OCI-LY7 (cell line): ENCODE data around the gene WDR7. TPM values are rescaled to one million over a fixed set of nuclear protein-coding genes. Genes with fewer than 3 reads are reported as not detected.

Experiments
- BruUV-seq: library from RNA; stranded (reverse); fragments of 400-500 nt; replicated peaks from 2 replicates; lab custom pipeline; 2021; lab: Mats Ljungman, UMichigan
- CTCF ChIA-PET: fragments of 300-600 bp; sonication (Branson Sonifier 250); formaldehyde crosslinking; loops from one replicate; lab custom pipeline; 2022; ENCODE audit warnings: antibody characterized with exemption; ENCODE audit not compliant: unreplicated experiment; lab: Charles Lee
- POLR2A ChIA-PET: fragments of 300-600 bp; sonication (Branson Sonifier 250); formaldehyde crosslinking; loops from one replicate; lab custom pipeline; 2022; ENCODE audit warnings: antibody characterized with exemption; lab: Charles Lee
- DNase-seq: peaks from one replicate; pipeline ENCODE4 v3.0.0-alpha.2; 2015; ENCODE audit warnings: low spot score
- H2AFZ ChIP-seq: fragments of 200-600 bp; sonication (generic), shearing (Covaris generic); 2 replicates; pipeline ENCODE4 v1.6.1; 2014; ENCODE audit warnings: mild to moderate bottlenecking, antibody characterized with exemption, low read length, moderate library complexity
- H3K27ac ChIP-seq: fragments of 200-600 bp; sonication (generic); 2 replicates; pipeline ENCODE4 v1.5.1; 2014; ENCODE audit warnings: mixed run types, low read depth, mild to moderate bottlenecking, moderate library complexity, low read length, inconsistent platforms; ENCODE audit not compliant: poor library complexity, severe bottlenecking
- H3K36me3 ChIP-seq: fragments of 200-600 bp; sonication (generic); 2 replicates; pipeline ENCODE4 v1.6.1; 2014; ENCODE audit warnings: mild to moderate bottlenecking, antibody characterized with exemption, low read length, moderate library complexity, mixed read lengths; ENCODE audit not compliant: insufficient read depth
- H3K4me1 ChIP-seq: fragments of 200-600 bp; sonication (generic); 2 replicates; pipeline ENCODE4 v1.5.1; 2014; ENCODE audit warnings: mild to moderate bottlenecking, low read length; ENCODE audit not compliant: insufficient read depth, poor library complexity, severe bottlenecking
- H3K4me2 ChIP-seq: fragments of 200-600 bp; sonication (generic); 2 replicates; pipeline ENCODE4 v1.6.1; 2014; ENCODE audit warnings: mild to moderate bottlenecking, low read length
- H3K4me3 ChIP-seq: fragments of 200-600 bp; sonication (generic); 2 replicates; pipeline ENCODE4 v1.5.1; 2014; ENCODE audit warnings: mild to moderate bottlenecking, low read depth, low read length; ENCODE audit not compliant: poor library complexity, severe bottlenecking
- H3K79me2 ChIP-seq: fragments of 200-600 bp; sonication (generic); 2 replicates; pipeline ENCODE4 v1.6.1; 2016; ENCODE audit warnings: low read depth, mild to moderate bottlenecking, low read length, moderate library complexity, mixed read lengths; ENCODE audit not compliant: insufficient read depth
- H3K9me2 ChIP-seq: fragments of 200-600 bp; sonication (generic); 2 replicates; pipeline ENCODE4 v1.6.1; 2016; ENCODE audit warnings: mild to moderate bottlenecking, low read length, mixed read lengths; ENCODE audit not compliant: insufficient read depth
- H3K9me3 ChIP-seq: fragments of 200-600 bp; sonication (generic); 2 replicates; pipeline ENCODE4 v1.6.1; 2014; ENCODE audit warnings: mild to moderate bottlenecking, mixed run types, low read length, mixed read lengths
- H4K20me1 ChIP-seq: fragments of 200-600 bp; sonication (generic); 2 replicates; pipeline ENCODE4 v1.6.1; 2014; ENCODE audit warnings: mild to moderate bottlenecking, antibody characterized with exemption, low read length, moderate library complexity, mixed read lengths; ENCODE audit not compliant: insufficient read depth
- CTCF ChIP-seq: fragments of 200-600 bp; sonication (generic); conservative IDR thresholded peaks from 2 replicates; pipeline ENCODE4 v1.5.1; 2014; ENCODE audit warnings: mild to moderate bottlenecking, antibody characterized with exemption, low read length, moderate library complexity, mixed read lengths
- EZH2phosphoT487 ChIP-seq: fragments of 200-600 bp; sonication (generic); IDR thresholded peaks from 2 replicates; pipeline ENCODE4 v1.6.1; 2018; ENCODE audit warnings: low read depth, borderline replicate concordance, mild to moderate bottlenecking, mixed run types, antibody characterized with exemption, low read length, moderate library complexity, mixed read lengths
- intact Hi-C: fragments of 100-400 bp; cut with micrococcal nuclease; formaldehyde crosslinking; loops from one replicate; pipeline ENCODE4 v1.10.0; 2022; ENCODE audit not compliant: unreplicated experiment
- total RNA-seq, 2 experiments: library from RNA; depleted of rRNA in 1 of 2; stranded (reverse); fragments of >200 nt in 1 of 2; shearing (Covaris generic) in 1 of 2; gene quantifications; 2 replicates each; pipeline ENCODE4 v1.2.3, GENCODE V29; 2014 to 2022

Gene WDR7
- total RNA-seq, 2 experiments from 2014 or later, result 13.2 to 17.1 TPM

GRCh38 chr18:56992777-56993176 is 341.6 kb downstream of the WDR7 start:
- H3K9me2 ChIP-seq, result no peaks in the 10 kb centered on the region
- no peak overlapping the region for H2AFZ ChIP-seq
- POLR2A ChIA-PET, result interaction anchor here (1.1 kb wide), 1 partner anchor 12 kb away, joined by 3 read pairs; no protein-coding TSS in a partner anchor
- no TSS peak for BruUV-seq
- no peak for TF ChIP-seq CTCF
- TF ChIP-seq EZH2phosphoT487, result no peak
- no peak for DNase-seq
- H3K79me2 ChIP-seq, result no peaks in the 10 kb centered on the region
- intact Hi-C loops, result no loop called here
- no peaks in the 10 kb centered on the region for H3K9me3 ChIP-seq
- no peaks in the 10 kb centered on the region for H4K20me1 ChIP-seq
- no peaks in the 10 kb centered on the region for H3K4me1 ChIP-seq
- no peak overlapping the region for H3K4me3 ChIP-seq
- no peaks in the 10 kb centered on the region for H3K36me3 ChIP-seq
- no peak overlapping the region for H3K27ac ChIP-seq
- CTCF ChIA-PET, result no interaction called here
- no peak overlapping the region for H3K4me2 ChIP-seq

GRCh38 chr18:56995579-56996188 is 344.5 kb downstream of the WDR7 start:
- POLR2A ChIA-PET, result no interaction called here
- TF ChIP-seq EZH2phosphoT487, result no peak
- TF ChIP-seq CTCF, result no peak
- H3K79me2 ChIP-seq, result no peaks in the 10 kb centered on the region

GRCh38 chr18:56997200-56997599 is 346.0 kb downstream of the WDR7 start:
- no peak overlapping the region for H3K4me3 ChIP-seq
- no TSS peak for BruUV-seq
- no peak overlapping the region for H3K27ac ChIP-seq
- H3K4me2 ChIP-seq, result no peak overlapping the region
- no peaks in the 10 kb centered on the region for H3K9me2 ChIP-seq
- H3K9me3 ChIP-seq, result no peaks in the 10 kb centered on the region
- H3K79me2 ChIP-seq, result no peaks in the 10 kb centered on the region
- H3K36me3 ChIP-seq, result no peaks in the 10 kb centered on the region
- ChIA-PET CTCF (no interaction called here), POLR2A (no interaction called here)
- no peaks in the 10 kb centered on the region for H3K4me1 ChIP-seq
- TF ChIP-seq EZH2phosphoT487, result no peak
- no peak for TF ChIP-seq CTCF
- intact Hi-C loops, result no loop called here
- H2AFZ ChIP-seq, result no peak overlapping the region
- DNase-seq, result no peak
- H4K20me1 ChIP-seq, result no peaks in the 10 kb centered on the region

More at GRCh38 chr18:56995579-56996188, 344.5 kb downstream of the WDR7 start:
- DNase-seq, result no peak
- no peaks in the 10 kb centered on the region for H3K9me2 ChIP-seq
- no peaks in the 10 kb centered on the region for H3K9me3 ChIP-seq
- H3K4me1 ChIP-seq, result no peaks in the 10 kb centered on the region
- H3K36me3 ChIP-seq, result no peaks in the 10 kb centered on the region
- BruUV-seq, result no TSS peak
- no peak overlapping the region for H3K4me3 ChIP-seq
- intact Hi-C loops, result no loop called here
- CTCF ChIA-PET, result no interaction called here
- no peak overlapping the region for H2AFZ ChIP-seq
- no peak overlapping the region for H3K27ac ChIP-seq
- no peaks in the 10 kb centered on the region for H4K20me1 ChIP-seq
- no peak overlapping the region for H3K4me2 ChIP-seq
